HG03571 (cell line): ENCODE measurements around the gene POU5F1.
"Not testable (repeated sequence)": the region's sequence is repeated elsewhere in the genome, so short reads cannot be mapped to it uniquely, and the experiment has no call there.

Experiments
- ATAC-seq: cut with Tn5 transposase; IDR thresholded peaks from one replicate; pipeline ENCODE4 v1.9.1; 2021; ENCODE audit not compliant: unreplicated experiment

POU5F1 gene

GRCh38 chr6:31169123-31169857 is 1.2 kb downstream of the POU5F1 start:
- no peak for ATAC-seq

GRCh38 chr6:31168606-31169005 is 1.9 kb downstream of the POU5F1 start:
- no peak for ATAC-seq

GRCh38 chr6:31165986-31166385 is 4.5 kb downstream of the POU5F1 start:
- no peak for ATAC-seq

GRCh38 chr6:31165064-31165832 is 5.2 kb downstream of the POU5F1 start:
- ATAC-seq = peak; percentile 72

GRCh38 chr6:31164475-31165063 is 5.9 kb downstream of the POU5F1 start:
- ATAC-seq = not testable (repeated sequence)

- no peak for ATAC-seq
Measured at GRCh38 chr6:31163922-31164321, 6.6 kb downstream of the POU5F1 start.

GRCh38 chr6:31162463-31163165 is 7.9 kb downstream of the POU5F1 start:
- no peak for ATAC-seq

- no peak for ATAC-seq
Measured at GRCh38 chr6:31161216-31162126, 9.0 kb downstream of the POU5F1 start.

GRCh38 chr6:31158863-31159855 is 11.3 kb downstream of the POU5F1 start:
- no peak for ATAC-seq

GRCh38 chr6:31158140-31158862 is 12.2 kb downstream of the POU5F1 start, which contains the start of gene TCF19:
TCF19 (plus strand) TSS chr6:31158589; CDS start chr6:31159470, 881 bp downstream.
- peak; percentile 74 for ATAC-seq

GRCh38 chr6:31157513-31158139 is 12.9 kb downstream of the POU5F1 start, which contains the start of gene CCHCR1:
CCHCR1 (minus strand) TSS chr6:31157802; CDS start chr6:31157600, 202 bp downstream.
- ATAC-seq = no peak

GRCh38 chr6:31156641-31157040 is 13.8 kb downstream of the POU5F1 start:
- ATAC-seq = no peak

- ATAC-seq = no peak
Measured at GRCh38 chr6:31154436-31154835, 16.0 kb downstream of the POU5F1 start.

- ATAC-seq = no peak
Measured at GRCh38 chr6:31152781-31153180, 17.7 kb downstream of the POU5F1 start.

GRCh38 chr6:31149827-31150447 is 20.5 kb downstream of the POU5F1 start:
- no peak for ATAC-seq

GRCh38 chr6:31145386-31145785 is 25.1 kb downstream of the POU5F1 start:
- ATAC-seq = no peak

GRCh38 chr6:31144970-31145340 is 25.5 kb downstream of the POU5F1 start:
- no peak for ATAC-seq
